OCI-LY3 (cell line): ENCODE data around the gene PROCR.

Experiments
- H2AFZ ChIP-seq: fragments of 200-600, 300-600 bp; shearing (Covaris generic); 2 replicates; pipeline ENCODE4 v1.6.0; 2014; ENCODE audit warnings: antibody characterized with exemption, low read depth, low read length
- H3K27ac ChIP-seq: fragments of 200-600, 300-600 bp; sonication (generic); 2 replicates; pipeline ENCODE4 v1.5.1; 2014; ENCODE audit warnings: mild to moderate bottlenecking, low read length, moderate library complexity, mixed read lengths
- H3K27me3 ChIP-seq: fragments of 200-600, 300-600 bp; sonication (generic); 2 replicates; pipeline ENCODE4 v1.6.1; 2014; ENCODE audit warnings: low read depth, low read length, mixed read lengths
- H3K36me3 ChIP-seq: fragments of 200-600, 300-600 bp; sonication (generic); replicated peaks from 2 replicates; pipeline ENCODE3; 2014; ENCODE audit warnings: low read depth, low read length, mixed read lengths
- H3K4me1 ChIP-seq: fragments of 300-600, 200-600 bp; sonication (generic); 2 replicates; pipeline ENCODE4 v1.6.1; 2014; ENCODE audit warnings: low read length, mixed read lengths
- H3K4me2 ChIP-seq: fragments of 200-600, 300-600 bp; sonication (generic); 2 replicates; pipeline ENCODE4 v1.6.1; 2014; ENCODE audit warnings: low read length, mixed read lengths
- H3K4me3 ChIP-seq: fragments of 300-600, 200-600 bp; sonication (generic); 2 replicates; pipeline ENCODE4 v1.5.1; 2014; ENCODE audit warnings: antibody characterized with exemption, mild to moderate bottlenecking, low read length, moderate library complexity
- H3K79me2 ChIP-seq: fragments of 300-600, 200-600 bp; shearing (Covaris generic); 2 replicates; pipeline ENCODE4 v1.6.1; 2014; ENCODE audit warnings: mild to moderate bottlenecking, low read length, mixed read lengths
- H3K9ac ChIP-seq: fragments of 300-600, 200-600 bp; shearing (Covaris generic); 2 replicates; pipeline ENCODE4 v1.6.0; 2014; ENCODE audit warnings: mild to moderate bottlenecking, low read length, moderate library complexity
- H3K9me3 ChIP-seq: fragments of 200-600, 300-600 bp; shearing (Covaris generic); 2 replicates; pipeline ENCODE4 v1.6.1; 2014; ENCODE audit warnings: low read length, mixed read lengths; ENCODE audit not compliant: insufficient read depth
- H4K20me1 ChIP-seq: fragments of 200-600, 300-600 bp; sonication (generic); 2 replicates; pipeline ENCODE4 v1.6.1; 2016; ENCODE audit warnings: low read length, mixed read lengths; ENCODE audit not compliant: insufficient read depth
- CTCF ChIP-seq: fragments of 200-600, 300-600 bp; sonication (generic); IDR thresholded peaks from 2 replicates; pipeline ENCODE4 v1.5.1; 2014; ENCODE audit warnings: antibody characterized with exemption, low read length, low read depth
- EZH2phosphoT487 ChIP-seq: fragments of 200-600 bp; shearing (Covaris generic); IDR thresholded peaks from 2 replicates; pipeline ENCODE4 v1.6.1; 2018; ENCODE audit warnings: antibody characterized with exemption, mixed run types, low read depth

PROCR gene

GRCh38 chr20:35134880-35135279 is 37.0 kb upstream of the PROCR start:
- Histone ChIP-seq H3K9me3 (no peaks in the 10 kb centered on the region), H3K4me2 (no peak overlapping the region), H3K36me3 (peaks cover 41% of the 10 kb centered on the region), H3K4me1 (no peaks in the 10 kb centered on the region), H3K27ac (no peak overlapping the region), H3K79me2 (no peaks in the 10 kb centered on the region), H3K4me3 (no peak overlapping the region), H2AFZ (no peak overlapping the region), H3K27me3 (no peaks in the 10 kb centered on the region), H4K20me1 (no peaks in the 10 kb centered on the region), H3K9ac (no peak overlapping the region)
- TF ChIP-seq CTCF: no peak
- no peak for TF ChIP-seq EZH2phosphoT487

- no peak overlapping the region for H2AFZ ChIP-seq
- H3K27ac ChIP-seq: no peak overlapping the region
- H3K4me1 ChIP-seq: no peaks in the 10 kb centered on the region
- H3K9me3 ChIP-seq: no peaks in the 10 kb centered on the region
- TF ChIP-seq CTCF (no peak), EZH2phosphoT487 (no peak)
- H3K4me2 ChIP-seq: no peak overlapping the region
- H3K79me2 ChIP-seq: no peaks in the 10 kb centered on the region
- H3K36me3 ChIP-seq: peaks cover 39% of the 10 kb centered on the region
- H3K9ac ChIP-seq: no peak overlapping the region
- H3K27me3 ChIP-seq: no peaks in the 10 kb centered on the region
- no peaks in the 10 kb centered on the region for H4K20me1 ChIP-seq
- H3K4me3 ChIP-seq: no peak overlapping the region
Observed at GRCh38 chr20:35135867-35136586, 35.8 kb upstream of the PROCR start.

GRCh38 chr20:35144694-35145093 is 27.2 kb upstream of the PROCR start:
- Histone ChIP-seq H3K36me3 (peaks cover 23% of the 10 kb centered on the region), H3K9ac (peak overlapping the region; percentile 16; the same call in 1 of the 2 replicates), H3K27me3 (no peaks in the 10 kb centered on the region), H2AFZ (no peak overlapping the region), H3K4me2 (peak overlapping the region; percentile 63), H3K4me3 (peak overlapping the region; percentile 34), H4K20me1 (peaks cover 8% of the 10 kb centered on the region; the same call in 1 of the 2 replicates), H3K4me1 (peaks cover 38% of the 10 kb centered on the region), H3K79me2 (peaks cover 10% of the 10 kb centered on the region), H3K27ac (peak overlapping the region; percentile 69), H3K9me3 (no peaks in the 10 kb centered on the region)
- TF ChIP-seq CTCF (no peak), EZH2phosphoT487 (no peak)

- TF ChIP-seq EZH2phosphoT487 (no peak), CTCF (peak; percentile 88)
- peaks cover 10% of the 10 kb centered on the region for H3K79me2 ChIP-seq
- peaks cover 38% of the 10 kb centered on the region for H3K4me1 ChIP-seq
- peak overlapping the region; percentile 69 for H3K27ac ChIP-seq
- peaks cover 23% of the 10 kb centered on the region for H3K36me3 ChIP-seq
- H2AFZ ChIP-seq: no peak overlapping the region
- H3K27me3 ChIP-seq: no peaks in the 10 kb centered on the region
- H3K4me2 ChIP-seq: peak overlapping the region; percentile 63
- H3K4me3 ChIP-seq: peak overlapping the region; percentile 34
- H3K9me3 ChIP-seq: no peaks in the 10 kb centered on the region
- H4K20me1 ChIP-seq: peaks cover 8% of the 10 kb centered on the region; the same call in 1 of the 2 replicates
- H3K9ac ChIP-seq: peak overlapping the region; percentile 16; the same call in 1 of the 2 replicates
Observed at GRCh38 chr20:35145141-35145564, 26.7 kb upstream of the PROCR start.
